Stimulated activated CD8-positive, alpha-beta memory T cell treated with anti-CD3 and anti-CD28 coated beads, Interleukin-7, amount 100 ng/mL, for 24 hours (primary cell): ENCODE data around the gene TRIM37.

ENCODE experiments used
- DNase-seq: peaks from one replicate; pipeline ENCODE4 v3.0.0-alpha.2; 2020; ENCODE audit warnings: low read depth

TRIM37 gene

DNA sequence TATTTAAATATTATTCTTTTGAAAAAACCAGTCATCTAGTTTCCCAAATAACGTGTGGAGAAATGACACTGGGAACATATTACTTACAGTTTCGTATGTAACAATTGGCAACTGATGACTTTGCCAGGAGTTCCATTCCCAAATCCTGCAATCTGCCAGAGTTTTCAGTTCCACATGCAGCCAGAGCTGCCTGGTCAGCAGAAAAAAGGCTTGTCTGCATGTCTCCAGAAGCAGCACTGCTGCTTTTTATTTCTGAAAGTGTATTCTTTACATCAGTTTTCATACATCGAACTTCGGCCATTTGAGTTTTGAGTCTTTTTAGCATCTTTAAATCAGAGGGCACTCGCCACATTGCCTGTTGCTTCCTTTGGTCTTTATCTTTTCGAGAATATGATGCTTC, 78.4 kb downstream of the TRIM37 start:
- DNase-seq, result no peak

DNA sequence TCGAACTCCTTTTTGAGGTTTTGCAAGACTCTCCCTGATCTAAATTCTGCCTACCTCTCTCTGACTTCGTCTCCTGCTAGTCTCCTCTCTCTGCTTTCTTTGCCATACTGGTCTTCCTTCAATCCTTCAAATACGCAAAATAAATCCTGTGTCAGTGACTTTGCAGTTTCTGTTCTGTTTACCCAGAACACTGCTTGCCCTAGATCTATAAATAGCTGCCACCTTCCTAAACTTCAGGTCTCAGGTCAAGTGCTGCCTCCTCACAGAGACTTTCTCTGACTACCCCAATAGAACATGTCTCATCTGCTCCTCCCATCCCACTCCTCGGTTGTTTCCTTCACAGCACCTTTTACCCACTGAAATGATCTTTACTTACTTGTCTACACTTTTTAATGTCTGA, 78.9 kb downstream of the TRIM37 start:
- DNase-seq, result no peak

DNA sequence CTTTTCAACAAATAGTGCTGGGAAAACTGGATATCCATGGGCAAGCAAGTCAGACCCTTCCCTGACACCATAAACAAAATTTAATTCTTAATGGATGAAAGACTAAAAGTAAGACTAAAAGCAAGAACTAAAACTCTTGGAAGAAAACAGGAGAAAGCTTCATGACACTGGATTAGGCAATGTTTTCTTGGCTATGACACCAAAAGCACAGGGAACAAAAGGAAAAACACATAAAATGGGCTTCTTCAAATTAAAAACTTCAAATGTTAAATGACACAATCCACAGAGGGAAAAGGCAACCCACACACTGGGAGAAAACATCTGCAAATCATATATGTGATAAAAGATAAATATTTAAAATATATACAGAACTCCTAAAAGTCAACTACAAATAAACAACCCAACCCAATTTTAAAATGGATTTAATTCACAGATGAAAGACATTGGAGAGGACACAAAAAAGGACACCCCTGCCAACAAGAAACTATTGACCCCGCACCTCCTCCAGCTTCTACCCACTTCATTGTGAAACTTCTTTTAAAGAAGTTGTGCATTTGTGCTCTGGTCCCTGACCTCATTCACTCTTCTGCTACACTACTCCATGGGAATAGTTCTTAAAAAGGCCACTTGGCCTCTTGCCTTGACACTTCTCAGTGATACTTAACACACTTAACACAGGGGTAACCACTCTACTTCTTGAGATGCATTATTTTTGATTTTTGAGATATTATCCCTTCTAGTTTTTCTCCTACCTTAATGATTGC, 80.3 kb downstream of the TRIM37 start:
- no peak for DNase-seq

DNA sequence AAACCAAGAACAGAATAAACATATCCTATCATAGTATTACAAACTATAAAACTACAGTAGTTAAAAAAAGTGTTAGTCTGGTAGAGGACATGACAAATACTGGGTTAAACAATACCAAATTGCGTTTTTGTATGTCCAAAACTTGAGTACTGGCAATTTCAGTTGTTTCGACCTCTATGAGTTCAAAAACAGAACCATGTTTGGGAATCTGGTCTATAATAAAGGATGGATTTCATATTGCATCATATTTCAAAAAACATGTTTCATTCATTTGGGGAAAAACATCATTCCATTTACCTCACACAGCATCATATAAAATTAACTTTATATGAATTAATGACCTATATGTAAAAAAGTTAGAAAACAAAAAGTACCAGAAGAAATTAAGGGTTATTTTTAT, 81.8 kb downstream of the TRIM37 start:
- DNase-seq, result no peak

DNA sequence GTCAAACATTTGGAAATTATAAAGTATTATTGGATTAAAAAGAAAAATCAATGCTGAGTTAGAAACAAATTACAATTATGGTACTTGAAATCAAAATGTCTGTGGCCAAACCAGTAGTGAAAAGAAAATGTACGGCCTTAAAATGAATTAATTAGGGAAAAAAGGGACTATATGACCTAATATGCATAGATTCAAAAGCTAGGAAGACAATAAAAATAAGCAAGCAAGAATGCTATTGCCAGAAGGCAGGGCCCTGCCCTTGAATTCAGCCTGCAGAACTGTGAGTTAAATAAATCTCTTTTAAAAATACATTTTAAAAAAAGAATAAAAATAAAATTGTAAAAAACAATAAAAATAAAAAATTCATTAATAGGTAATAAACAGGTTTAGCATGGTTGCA, 88.7 kb downstream of the TRIM37 start:
- no peak for DNase-seq

DNA sequence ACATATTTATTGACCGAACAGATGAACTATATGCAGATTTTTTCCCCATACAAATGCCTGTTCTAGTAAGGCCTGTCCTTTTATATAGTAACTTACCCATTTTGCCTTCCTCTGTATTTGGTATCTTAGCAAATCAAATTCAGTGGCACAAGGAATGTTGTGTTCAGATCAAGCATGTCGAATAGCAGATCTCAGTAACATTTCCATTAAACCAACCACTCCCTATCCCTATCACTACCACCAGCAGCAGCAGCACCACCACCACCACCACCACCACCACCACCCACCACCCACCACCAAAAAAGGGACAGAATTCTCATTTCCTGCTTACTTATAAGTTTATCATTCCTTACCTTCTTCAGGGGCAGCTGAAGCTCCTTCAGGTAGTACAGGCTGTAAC, 94.7 kb downstream of the TRIM37 start:
- no peak for DNase-seq

DNA sequence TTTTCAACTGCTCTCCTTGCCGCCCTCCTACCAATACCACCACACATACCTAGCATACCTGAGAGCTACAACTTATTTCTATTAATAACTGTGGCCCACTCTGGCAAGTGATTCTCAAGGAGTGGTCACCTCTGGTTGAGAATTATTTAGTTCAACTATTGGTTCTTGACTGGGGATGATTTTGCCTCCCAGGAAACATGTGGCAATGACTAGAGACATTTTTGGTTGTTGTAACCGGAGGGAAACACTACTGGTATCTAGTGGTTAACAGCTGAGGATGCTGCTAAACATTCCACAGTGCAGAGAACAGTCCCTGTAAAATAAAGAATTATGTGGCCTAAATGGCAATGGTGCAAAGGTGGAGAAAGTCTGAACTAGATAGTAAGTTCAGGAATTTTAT, 96.7 kb downstream of the TRIM37 start:
- DNase-seq, result no peak

DNA sequence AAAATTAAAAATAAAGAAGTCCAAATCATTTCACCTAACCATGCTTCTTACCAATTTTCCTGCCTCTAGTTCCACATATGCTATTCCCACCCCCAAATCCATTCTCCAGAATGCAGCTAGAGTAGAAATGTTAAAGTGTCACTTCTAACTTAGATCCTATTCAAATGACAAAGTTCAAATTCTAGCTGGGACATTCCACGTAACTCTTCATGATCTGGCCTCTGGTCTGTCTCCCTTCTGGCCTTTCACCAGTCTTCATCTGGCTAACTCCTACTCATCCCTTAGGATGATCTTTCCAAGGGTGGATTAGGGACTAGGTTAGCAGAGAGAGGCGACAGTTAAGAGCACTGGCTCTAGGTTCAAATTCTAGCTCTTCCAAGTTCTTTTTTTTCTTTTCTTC, 97.9 kb downstream of the TRIM37 start:
- DNase-seq, result no peak

DNA sequence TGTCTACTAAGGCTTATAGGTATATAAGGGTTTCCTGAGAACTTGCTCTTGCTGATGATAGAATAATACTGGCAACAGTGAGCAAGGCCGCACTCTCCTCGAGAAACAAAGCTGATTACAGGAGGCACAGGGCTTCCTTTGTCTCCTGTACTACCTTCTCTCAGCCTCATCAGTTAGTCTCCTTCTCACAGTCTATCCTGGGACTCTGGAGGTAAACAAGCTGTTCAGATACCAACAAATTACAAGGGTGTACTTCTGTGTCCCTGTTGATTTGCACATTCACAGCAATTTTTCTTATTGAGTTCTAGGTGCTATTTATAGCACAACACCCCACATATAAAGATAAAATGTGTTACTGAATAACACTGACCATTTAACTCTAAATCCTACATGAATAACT, 98.7 kb downstream of the TRIM37 start:
- DNase-seq, result no peak

DNA sequence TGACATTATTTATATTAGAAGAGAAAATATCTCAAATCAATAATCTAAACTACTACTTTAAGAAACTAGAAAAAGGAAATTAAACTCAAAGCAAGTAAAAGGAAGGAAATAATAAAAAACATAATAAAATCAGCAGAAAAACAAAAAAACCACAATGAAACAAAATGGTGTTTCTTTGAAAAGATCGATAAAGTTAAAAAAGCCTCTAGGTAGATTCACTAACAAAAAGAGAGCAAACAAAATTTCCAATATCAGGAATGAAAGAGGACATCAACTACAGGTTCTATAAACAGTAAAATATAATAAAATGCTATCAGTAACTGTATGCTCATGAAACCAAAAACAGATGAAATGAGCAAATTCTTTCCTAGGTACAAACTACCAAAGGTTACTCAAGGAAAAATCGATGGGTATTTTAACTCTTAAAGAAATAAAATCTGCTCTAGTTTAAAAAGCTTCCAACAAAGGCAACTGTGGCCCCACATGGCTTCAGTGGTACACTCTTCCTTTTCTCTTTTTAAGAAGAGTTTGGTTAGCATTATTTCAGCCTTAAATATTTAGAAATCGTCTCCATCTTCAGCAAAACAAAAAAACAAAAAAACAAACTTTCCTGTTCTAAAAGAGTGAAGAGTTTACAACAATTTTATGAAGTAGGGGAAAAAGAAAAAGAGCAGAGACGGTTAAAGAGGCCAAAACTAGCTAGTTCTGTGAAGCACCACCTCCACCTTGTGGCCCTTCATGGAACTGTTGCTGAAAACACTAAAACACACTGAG, 102.2 kb downstream of the TRIM37 start:
- peak; percentile 33 for DNase-seq

DNA sequence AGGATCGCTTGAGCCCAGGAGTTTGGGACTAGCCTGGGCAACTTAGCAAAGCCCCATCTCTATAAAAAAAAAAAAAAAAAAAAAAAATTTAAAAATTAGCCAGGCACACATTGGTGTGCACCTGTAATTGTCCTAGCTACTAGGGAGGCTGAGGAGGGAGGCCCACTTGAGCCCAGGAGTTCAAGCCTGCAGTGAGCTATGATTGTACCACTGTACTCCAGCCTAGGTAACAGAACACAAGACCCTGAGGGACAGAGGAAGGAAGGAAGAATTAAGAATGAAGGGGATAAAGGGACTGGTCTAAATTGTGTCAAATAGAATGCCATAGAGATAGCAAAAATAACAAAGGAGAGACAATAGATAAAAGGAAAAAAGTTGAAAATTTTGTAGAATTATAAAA, 102.8 kb downstream of the TRIM37 start:
- no peak for DNase-seq

DNA sequence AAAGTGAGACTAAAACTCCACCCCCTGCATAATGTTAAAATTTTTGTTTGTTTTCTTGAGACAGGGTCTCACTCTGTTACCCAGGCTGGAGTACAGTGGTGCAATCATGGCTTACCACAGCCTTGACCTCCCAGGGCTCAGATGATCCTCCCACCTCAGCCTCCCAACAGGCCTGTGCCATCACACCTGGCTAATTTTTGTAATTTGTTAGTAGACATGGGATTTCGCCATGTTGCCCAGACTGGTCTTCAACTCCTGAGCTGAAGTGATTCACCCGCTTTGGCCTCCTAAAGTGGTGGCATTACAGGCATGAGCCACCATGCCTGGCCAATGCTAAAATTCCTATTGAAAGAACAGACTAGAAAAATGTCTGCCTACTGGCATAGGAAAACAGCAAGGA, 103.8 kb downstream of the TRIM37 start:
- DNase-seq, result no peak

DNA sequence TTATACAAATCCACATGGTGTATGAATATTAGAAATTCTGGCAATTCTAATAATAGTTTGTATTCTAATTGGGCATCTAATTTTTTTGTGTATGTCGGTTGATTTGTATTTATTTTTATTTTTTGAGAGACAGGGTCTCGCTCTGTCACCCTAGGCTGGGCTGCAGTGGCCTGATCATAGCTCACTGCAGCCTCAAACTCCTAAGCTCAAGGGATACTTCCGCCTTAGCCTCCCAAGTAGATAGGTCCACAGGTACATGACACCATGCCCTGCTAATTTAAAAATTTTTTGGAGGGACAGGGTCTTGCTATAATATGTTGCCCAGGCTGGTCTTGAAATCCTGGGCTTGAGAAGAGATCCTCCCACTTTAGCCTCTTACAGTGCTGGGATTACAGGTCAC, 104.6 kb downstream of the TRIM37 start:
- no peak for DNase-seq

DNA sequence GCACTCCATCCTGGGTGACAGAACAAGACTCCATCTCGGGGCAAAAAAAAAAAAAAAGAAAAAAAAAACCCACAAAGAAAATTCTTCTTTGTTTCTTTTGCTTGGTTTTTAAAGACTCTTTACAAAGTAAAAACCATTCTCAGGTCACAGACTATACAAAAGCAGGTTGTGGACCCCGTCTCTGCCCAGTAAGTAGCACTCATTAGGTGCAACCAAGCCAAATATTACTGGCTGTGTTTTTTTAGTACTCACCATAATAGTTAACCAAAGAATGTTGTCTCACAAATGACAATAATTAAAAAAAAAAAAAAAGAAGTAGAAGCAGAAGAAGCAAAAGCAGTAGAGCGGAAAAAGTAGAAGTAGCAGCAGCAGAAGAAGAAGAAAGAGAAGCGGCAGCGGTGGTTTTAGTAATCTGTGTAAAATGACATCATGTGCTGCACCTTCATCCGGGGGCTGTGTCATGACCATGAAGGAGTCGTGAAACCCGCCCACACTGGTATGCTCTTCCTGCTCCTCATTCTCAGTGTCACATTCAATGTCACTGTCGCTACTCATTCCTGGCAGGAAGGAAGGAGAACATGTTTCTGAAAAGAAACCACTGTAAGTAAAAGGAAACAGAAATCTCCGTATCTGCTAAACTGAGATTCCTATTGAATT, 105.4 kb downstream of the TRIM37 start:
- DNase-seq, result peak; percentile 30

DNA sequence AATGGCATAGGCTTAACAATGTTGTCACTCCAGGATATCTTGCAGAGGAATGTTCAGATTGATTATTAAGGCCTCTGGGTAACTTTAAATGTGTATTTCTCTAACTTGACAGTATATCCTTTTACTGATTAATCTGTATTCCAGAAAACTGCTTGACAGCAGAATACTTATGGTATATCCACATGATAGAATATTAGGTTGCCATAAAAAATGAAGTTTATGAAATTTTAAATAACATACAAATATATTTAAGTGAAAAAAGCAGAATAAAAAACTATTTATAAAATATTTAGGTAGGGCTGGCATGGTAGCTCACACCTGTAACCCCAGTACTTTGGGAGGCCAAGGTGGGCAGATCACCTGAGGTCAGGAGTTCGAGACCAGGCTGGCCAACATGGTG, 106.7 kb downstream of the TRIM37 start:
- no peak for DNase-seq

DNA sequence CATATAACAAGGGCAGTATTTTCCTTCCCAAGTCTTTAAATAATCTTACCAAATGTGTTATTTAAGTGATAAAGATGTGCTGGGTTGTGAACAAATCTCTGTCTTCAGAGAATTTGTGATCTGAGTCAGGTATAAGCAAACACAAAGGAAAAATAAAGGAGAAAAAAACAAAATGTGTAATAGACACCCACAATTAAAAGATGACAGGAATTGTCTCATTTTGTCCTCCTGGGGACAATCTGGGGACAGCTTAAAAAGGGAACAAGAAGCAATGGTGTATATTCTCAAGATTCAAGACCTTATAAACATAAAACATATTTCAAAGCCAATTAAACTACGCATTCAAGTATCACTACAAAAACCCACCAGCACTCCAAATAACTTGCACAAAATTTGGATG, 107.2 kb downstream of the TRIM37 start:
- DNase-seq, result no peak

DNA sequence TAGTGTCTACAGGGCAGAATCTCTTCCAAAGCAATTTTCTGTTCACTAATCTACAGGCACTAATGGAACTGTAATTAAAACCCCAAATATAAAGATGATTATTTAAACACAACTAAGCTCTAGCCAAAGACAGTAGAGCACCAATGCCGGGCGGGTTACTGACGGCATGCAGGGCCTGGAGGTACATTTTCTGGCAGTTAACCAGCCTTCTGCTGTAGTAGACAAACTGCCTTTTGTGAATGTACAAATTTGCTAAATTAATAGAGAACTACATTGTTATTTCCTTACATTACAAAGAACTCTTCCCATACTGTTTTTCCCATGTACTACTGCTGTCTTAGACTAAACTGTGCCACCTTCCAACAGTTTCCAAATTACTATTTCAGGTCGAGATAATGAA, 107.8 kb downstream of the TRIM37 start:
- DNase-seq, result no peak

DNA sequence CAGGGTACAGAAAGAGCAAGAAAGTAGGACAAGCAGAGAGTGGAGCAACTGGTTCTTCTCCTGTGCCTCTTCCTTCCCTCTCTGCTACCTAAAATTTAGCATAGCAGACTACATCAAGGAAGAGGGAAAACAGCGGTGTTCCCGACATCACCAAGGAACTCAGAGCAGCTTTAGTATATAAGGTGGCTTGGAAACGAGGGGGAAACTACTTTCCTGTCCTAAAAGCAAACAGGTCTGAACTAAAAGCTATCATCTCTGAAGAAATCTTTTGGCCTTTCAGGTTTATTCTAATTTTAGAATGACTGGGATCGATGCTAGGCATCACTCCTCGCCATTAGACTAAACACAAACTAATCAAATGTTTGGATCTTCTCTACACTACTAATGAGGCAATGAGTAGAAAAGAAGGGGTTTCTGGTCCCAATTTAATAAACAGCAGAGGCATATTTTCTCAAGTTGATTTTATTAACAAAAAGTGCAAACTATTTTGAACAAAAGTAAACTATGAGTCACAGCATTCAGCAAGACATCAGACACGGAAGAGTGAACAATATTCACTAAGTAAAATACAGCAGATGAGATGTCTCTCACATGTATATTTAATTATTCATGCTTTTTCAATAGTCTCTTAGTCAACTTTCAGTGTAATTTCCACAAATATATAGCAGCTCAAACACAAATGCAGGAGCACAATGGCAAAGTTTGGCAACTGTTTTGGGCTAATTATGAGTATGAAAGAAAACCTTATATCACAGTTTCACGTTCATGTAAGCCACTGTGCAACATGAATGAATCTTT, 108.7 kb downstream of the TRIM37 start:
- no peak for DNase-seq

DNA sequence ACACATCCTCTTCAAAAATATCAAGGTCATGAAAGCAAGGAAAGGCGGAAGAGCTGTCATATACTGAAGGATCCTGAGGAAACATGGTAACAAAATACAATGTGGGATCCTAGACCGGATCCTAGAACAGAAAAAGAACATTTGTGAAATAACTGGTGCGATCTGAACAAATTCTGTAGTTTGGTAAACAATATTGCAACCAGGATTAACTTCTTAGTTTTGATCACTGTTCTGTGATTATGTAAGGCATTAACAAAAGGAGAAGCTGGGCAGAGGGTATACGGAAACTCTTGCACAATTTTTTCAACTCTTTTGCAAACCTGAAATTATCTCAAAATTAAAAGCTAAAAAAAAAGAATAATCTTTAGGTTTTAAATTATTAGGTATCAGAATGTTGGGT, 109.7 kb downstream of the TRIM37 start:
- no peak for DNase-seq

DNA sequence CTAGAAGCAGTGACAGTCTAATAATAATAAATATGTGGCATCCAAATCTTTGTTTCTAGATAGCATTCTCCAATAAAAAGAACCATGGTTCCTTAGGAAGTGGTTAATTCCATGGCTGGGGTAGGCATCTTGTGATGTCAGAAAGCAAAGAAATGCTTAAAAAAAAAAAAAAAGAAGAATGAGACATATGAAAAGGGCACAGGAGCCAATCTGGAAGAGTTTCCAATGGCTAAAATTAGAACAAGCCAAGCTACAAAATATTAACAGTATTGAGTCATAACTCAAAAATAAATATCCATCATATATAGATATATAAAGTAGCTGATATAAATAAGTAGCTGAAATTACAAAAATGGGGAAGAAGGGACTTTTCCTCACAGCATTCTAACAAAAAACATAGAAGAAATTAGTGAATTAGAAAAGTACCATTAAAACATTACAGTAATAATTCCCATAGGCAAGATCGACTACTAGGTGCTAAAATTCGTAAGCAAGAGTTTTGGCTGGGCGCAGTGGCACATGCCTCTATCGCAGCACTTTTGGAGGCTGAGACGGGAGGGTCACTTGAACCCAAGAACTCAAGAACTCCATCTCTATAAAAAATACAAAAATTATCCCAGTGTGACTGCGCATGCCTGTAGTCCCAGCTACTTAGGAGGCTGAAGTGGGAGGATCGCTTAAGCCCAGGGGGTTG, 111.3 kb downstream of the TRIM37 start:
- no peak for DNase-seq

DNA sequence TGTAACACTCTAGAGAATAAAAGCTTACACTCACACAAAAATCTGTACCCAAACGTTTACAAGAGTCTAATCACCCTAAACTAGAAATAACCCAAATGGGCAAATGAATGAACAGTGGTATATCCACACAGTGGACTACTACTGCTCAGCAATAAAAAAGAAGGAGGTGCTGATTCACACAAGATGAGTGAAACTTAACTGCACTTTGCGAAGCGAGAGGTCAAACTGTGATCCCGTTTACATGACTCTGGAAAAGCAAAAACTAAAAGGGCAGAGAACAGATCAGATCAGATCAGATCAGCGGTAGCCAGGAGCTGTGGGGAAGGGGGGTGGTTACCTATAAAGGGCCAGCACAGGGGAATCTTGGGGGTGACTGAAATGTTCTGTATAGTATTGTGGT, 113.4 kb downstream of the TRIM37 start:
- no peak for DNase-seq
